ENCODE results near the gene RBL1.
"Not testable (repeated sequence)": the region's sequence is repeated elsewhere in the genome, so short reads cannot be mapped to it uniquely, and the experiment has no call there.

Gene RBL1

GRCh38 chr20:37071481-37071911 is 24.3 kb downstream of the RBL1 start:
- H3K9me3 Mint-ChIP-seq, result peaks cover 6% of the 10 kb centered on the region
- H3K27ac Mint-ChIP-seq, result no peak overlapping the region
- H3K4me1 Mint-ChIP-seq, result no peaks in the 10 kb centered on the region
- TF ChIP-seq CTCF (IDR thresholded peaks at IDR 0.05; ENCODE audit: unreplicated experiment in 3 of 3), result no peak
- H3K27me3 Mint-ChIP-seq (ENCODE audit: low read depth), result no peaks in the 10 kb centered on the region
- H3K4me3 Mint-ChIP-seq, result no peak overlapping the region
- peaks cover 49% of the 10 kb centered on the region for H3K36me3 Mint-ChIP-seq (ENCODE audit: low read depth)

- H3K9me3 Mint-ChIP-seq; H3K27ac Mint-ChIP-seq; H3K4me1 Mint-ChIP-seq; H3K4me3 Mint-ChIP-seq; H3K27me3 Mint-ChIP-seq (ENCODE audit: low read depth): not testable (repeated sequence)
- peaks cover 48% of the 10 kb centered on the region for H3K36me3 Mint-ChIP-seq (ENCODE audit: low read depth)
Observed at GRCh38 chr20:37069563-37069962, 26.2 kb downstream of the RBL1 start.

GRCh38 chr20:37066168-37066567 is 29.6 kb downstream of the RBL1 start:
- no peak for TF ChIP-seq CTCF (IDR thresholded peaks at IDR 0.05; ENCODE audit: unreplicated experiment in 3 of 3)
- H3K27ac Mint-ChIP-seq, result no peak overlapping the region
- peaks cover 44% of the 10 kb centered on the region for H3K36me3 Mint-ChIP-seq (ENCODE audit: low read depth)
- H3K4me3 Mint-ChIP-seq, result no peak overlapping the region
- no peaks in the 10 kb centered on the region for H3K9me3 Mint-ChIP-seq
- H3K4me1 Mint-ChIP-seq, result no peaks in the 10 kb centered on the region
- no peaks in the 10 kb centered on the region for H3K27me3 Mint-ChIP-seq (ENCODE audit: low read depth)

- H3K36me3 Mint-ChIP-seq (ENCODE audit: low read depth), result peaks cover 72% of the 10 kb centered on the region
- no peak overlapping the region for H3K27ac Mint-ChIP-seq
- H3K4me3 Mint-ChIP-seq, result no peak overlapping the region
- TF ChIP-seq CTCF (IDR thresholded peaks at IDR 0.05; ENCODE audit: unreplicated experiment in 3 of 3), result no peak
- no peaks in the 10 kb centered on the region for H3K9me3 Mint-ChIP-seq
- no peaks in the 10 kb centered on the region for H3K4me1 Mint-ChIP-seq
- no peaks in the 10 kb centered on the region for H3K27me3 Mint-ChIP-seq (ENCODE audit: low read depth)
Observed at GRCh38 chr20:37055276-37055675, 40.5 kb downstream of the RBL1 start.

GRCh38 chr20:37053230-37053950 is 42.4 kb downstream of the RBL1 start:
- no peaks in the 10 kb centered on the region for H3K4me1 Mint-ChIP-seq
- no peak overlapping the region for H3K4me3 Mint-ChIP-seq
- no peaks in the 10 kb centered on the region for H3K9me3 Mint-ChIP-seq
- no peaks in the 10 kb centered on the region for H3K27me3 Mint-ChIP-seq (ENCODE audit: low read depth)
- H3K27ac Mint-ChIP-seq, result no peak overlapping the region
- H3K36me3 Mint-ChIP-seq (ENCODE audit: low read depth), result peaks cover 72% of the 10 kb centered on the region
- TF ChIP-seq CTCF (IDR thresholded peaks at IDR 0.05; ENCODE audit: unreplicated experiment in 3 of 3), result no peak

- H3K27me3 Mint-ChIP-seq (ENCODE audit: low read depth), result no peaks in the 10 kb centered on the region
- no peaks in the 10 kb centered on the region for H3K9me3 Mint-ChIP-seq
- H3K36me3 Mint-ChIP-seq (ENCODE audit: low read depth), result peaks cover 75% of the 10 kb centered on the region
- TF ChIP-seq CTCF (IDR thresholded peaks at IDR 0.05; ENCODE audit: unreplicated experiment in 3 of 3), result no peak
- H3K27ac Mint-ChIP-seq, result no peak overlapping the region
- H3K4me3 Mint-ChIP-seq, result no peak overlapping the region
- no peaks in the 10 kb centered on the region for H3K4me1 Mint-ChIP-seq
Observed at GRCh38 chr20:37042986-37043972, 52.5 kb downstream of the RBL1 start.

GRCh38 chr20:37039366-37039765 is 56.4 kb downstream of the RBL1 start:
- peaks cover 68% of the 10 kb centered on the region for H3K36me3 Mint-ChIP-seq (ENCODE audit: low read depth)
- H3K4me1 Mint-ChIP-seq; H3K27me3 Mint-ChIP-seq (ENCODE audit: low read depth); H3K27ac Mint-ChIP-seq; H3K4me3 Mint-ChIP-seq; H3K9me3 Mint-ChIP-seq: not testable (repeated sequence)
